ENCODE data around the gene JOSD1.

The JOSD1 gene

GRCh38 chr22:38733329-38733723 lies 32.6 kb upstream of the JOSD1 start:
- CTCF ChIA-PET: interaction anchor here (1.0 to 7.2 kb wide), 9 partner anchors 9 to 35 kb away, joined by 3 to 64 read pairs (median 13); no protein-coding TSS in a partner anchor
- H3K9me3 ChIP-seq (ENCODE audit: control extremely low read depth in 1 of 5, control insufficient read depth in 4 of 5, insufficient read depth in 2 of 5, low read depth in 1 of 5, low read length in 4 of 5): no peaks in the 10 kb centered on the region
- 100% methylated on average over 1 of the region's 4 CpGs for WGBS (ENCODE audit: insufficient coverage)
- peaks cover 0 to 21% (median 3%) of the 10 kb centered on the region in 4 experiments for H3K4me1 ChIP-seq (ENCODE audit: control extremely low read depth in 1 of 4, control insufficient read depth in 4 of 4, insufficient read depth in 4 of 4, low read length in 3 of 4)
- POLR2A ChIA-PET: interaction anchor here (1.2 to 1.5 kb wide), 2 partner anchors 14 to 35 kb away, joined by 3 read pairs; no protein-coding TSS in a partner anchor
- H3K4me3 ChIP-seq (ENCODE audit: control insufficient read depth in 1 of 7, extremely low read depth in 1 of 7, insufficient read depth in 4 of 7, low read depth in 2 of 7, low read length in 6 of 7): no peak overlapping the region
- no peak overlapping the region for H3K27ac ChIP-seq (ENCODE audit: insufficient read depth in 1 of 2, low read depth in 1 of 2, low read length in 2 of 2, poor library complexity in 1 of 2, severe bottlenecking in 2 of 2)
- no peaks in the 10 kb centered on the region for H3K27me3 ChIP-seq (replicated peaks in 2 of 5; ENCODE audit: control insufficient read depth in 4 of 5, insufficient read depth in 5 of 5, low read length in 4 of 5)
- H3K36me3 ChIP-seq (ENCODE audit: control insufficient read depth in 4 of 4, insufficient read depth in 4 of 4, low read length in 3 of 4): peaks cover 12 to 96% (median 71%) of the 10 kb centered on the region in 4 experiments
- DNase-seq: peak in 2 of 3 donors; percentile 43 to 54

DNA sequence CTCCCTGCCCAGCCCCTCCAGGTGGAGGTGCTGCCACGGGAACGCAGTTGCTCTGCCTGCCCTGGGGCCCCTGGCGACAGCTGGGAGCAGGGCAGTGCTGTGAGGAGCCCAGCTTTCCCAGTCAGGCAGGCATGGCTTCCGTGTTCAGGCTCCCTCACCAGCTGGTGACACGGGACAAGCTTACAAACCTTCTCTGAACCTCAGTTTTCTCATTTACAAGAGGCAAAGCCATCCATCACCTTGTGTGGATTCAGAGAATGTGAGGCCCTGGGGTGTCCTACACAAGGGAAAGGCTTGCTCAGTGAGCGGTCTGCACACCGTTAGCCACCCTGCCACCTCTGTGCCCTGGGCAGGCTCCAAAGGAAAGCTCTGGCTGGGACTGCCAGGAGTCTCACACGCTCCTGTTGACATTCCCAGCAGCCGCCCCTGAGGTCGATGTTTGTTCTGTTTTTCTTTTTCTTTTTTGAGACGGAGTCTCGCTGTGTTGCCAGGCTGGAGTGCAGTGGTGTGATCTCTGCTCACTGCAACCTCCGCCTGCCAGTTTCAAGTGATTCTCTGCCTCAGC lies 31.6 kb upstream of the JOSD1 start:
- POLR2A ChIA-PET: interaction anchor here (1.2 to 1.5 kb wide), 2 partner anchors 13 to 36 kb away, joined by 3 read pairs; no protein-coding TSS in a partner anchor
- 94% methylated on average over 10 of the region's 13 CpGs for WGBS (ENCODE audit: insufficient coverage)

DNA sequence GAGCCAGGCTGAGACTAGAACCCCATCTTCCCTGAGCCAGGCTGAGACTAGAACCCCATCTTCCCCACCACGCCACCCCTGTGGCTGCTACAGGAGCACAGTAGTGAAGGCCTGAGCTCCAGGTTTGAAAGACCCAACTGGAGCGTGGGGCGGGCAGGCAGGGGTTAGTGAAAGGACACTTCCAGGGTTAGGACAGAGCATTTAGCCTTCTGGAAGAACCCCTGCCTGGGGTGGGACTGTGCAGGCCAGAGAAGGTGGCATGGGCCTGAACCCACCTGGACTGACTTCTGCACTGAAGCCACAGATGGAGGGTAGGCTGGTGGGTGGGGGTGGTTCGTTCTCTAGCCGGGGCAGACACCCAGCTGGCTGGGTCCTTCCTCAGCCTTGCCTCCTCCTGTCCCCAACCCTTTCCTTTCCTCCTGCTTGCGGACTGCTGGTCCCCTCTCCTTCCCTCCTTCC lies 31.0 kb upstream of the JOSD1 start:
- ChIA-PET POLR2A (interaction anchor here (0.8 to 1.5 kb wide), 2 partner anchors 10 to 12 kb away, joined by 3 read pairs; no protein-coding TSS in a partner anchor), CTCF (interaction anchor here (1.4 to 7.2 kb wide), 4 partner anchors 8 to 22 kb away, joined by 4 to 64 read pairs (median 28); no protein-coding TSS in a partner anchor)
- H3K9me3 ChIP-seq (ENCODE audit: control extremely low read depth in 1 of 5, control insufficient read depth in 4 of 5, insufficient read depth in 2 of 5, low read depth in 1 of 5, low read length in 4 of 5): no peaks in the 10 kb centered on the region
- no peak overlapping the region for H3K4me3 ChIP-seq (ENCODE audit: control insufficient read depth in 1 of 7, extremely low read depth in 1 of 7, insufficient read depth in 4 of 7, low read depth in 2 of 7, low read length in 6 of 7)
- WGBS (ENCODE audit: insufficient coverage): 93% methylated on average over 5 of the region's 6 CpGs
- no peak for DNase-seq
- H3K27me3 ChIP-seq (replicated peaks in 2 of 5; ENCODE audit: control insufficient read depth in 4 of 5, insufficient read depth in 5 of 5, low read length in 4 of 5): no peaks in the 10 kb centered on the region
- H3K27ac ChIP-seq (ENCODE audit: insufficient read depth in 1 of 2, low read depth in 1 of 2, low read length in 2 of 2, poor library complexity in 1 of 2, severe bottlenecking in 2 of 2): no peak overlapping the region
- H3K36me3 ChIP-seq (ENCODE audit: control insufficient read depth in 4 of 4, insufficient read depth in 4 of 4, low read length in 3 of 4): peaks cover 15 to 96% (median 73%) of the 10 kb centered on the region in 4 experiments
- H3K4me1 ChIP-seq (ENCODE audit: control extremely low read depth in 1 of 4, control insufficient read depth in 4 of 4, insufficient read depth in 4 of 4, low read length in 3 of 4): peaks cover 0 to 9% (median 1%) of the 10 kb centered on the region in 4 experiments

More for the DNA sequence above, 31.6 kb upstream of the JOSD1 start:
- CTCF ChIA-PET: interaction anchor here (1.4 to 7.2 kb wide), 6 partner anchors 8 to 33 kb away, joined by 4 to 64 read pairs (median 16); no protein-coding TSS in a partner anchor
- no peak overlapping the region for H3K4me3 ChIP-seq (ENCODE audit: control insufficient read depth in 1 of 7, extremely low read depth in 1 of 7, insufficient read depth in 4 of 7, low read depth in 2 of 7, low read length in 6 of 7)
- H3K9me3 ChIP-seq (ENCODE audit: control extremely low read depth in 1 of 5, control insufficient read depth in 4 of 5, insufficient read depth in 2 of 5, low read depth in 1 of 5, low read length in 4 of 5): no peaks in the 10 kb centered on the region
- DNase-seq: no peak
- H3K36me3 ChIP-seq (ENCODE audit: control insufficient read depth in 4 of 4, insufficient read depth in 4 of 4, low read length in 3 of 4): peaks cover 14 to 96% (median 72%) of the 10 kb centered on the region in 4 experiments
- no peak overlapping the region for H3K27ac ChIP-seq (ENCODE audit: insufficient read depth in 1 of 2, low read depth in 1 of 2, low read length in 2 of 2, poor library complexity in 1 of 2, severe bottlenecking in 2 of 2)
- peaks cover 0 to 12% (median 3%) of the 10 kb centered on the region in 4 experiments for H3K4me1 ChIP-seq (ENCODE audit: control extremely low read depth in 1 of 4, control insufficient read depth in 4 of 4, insufficient read depth in 4 of 4, low read length in 3 of 4)
- no peaks in the 10 kb centered on the region for H3K27me3 ChIP-seq (replicated peaks in 2 of 5; ENCODE audit: control insufficient read depth in 4 of 5, insufficient read depth in 5 of 5, low read length in 4 of 5)

DNA sequence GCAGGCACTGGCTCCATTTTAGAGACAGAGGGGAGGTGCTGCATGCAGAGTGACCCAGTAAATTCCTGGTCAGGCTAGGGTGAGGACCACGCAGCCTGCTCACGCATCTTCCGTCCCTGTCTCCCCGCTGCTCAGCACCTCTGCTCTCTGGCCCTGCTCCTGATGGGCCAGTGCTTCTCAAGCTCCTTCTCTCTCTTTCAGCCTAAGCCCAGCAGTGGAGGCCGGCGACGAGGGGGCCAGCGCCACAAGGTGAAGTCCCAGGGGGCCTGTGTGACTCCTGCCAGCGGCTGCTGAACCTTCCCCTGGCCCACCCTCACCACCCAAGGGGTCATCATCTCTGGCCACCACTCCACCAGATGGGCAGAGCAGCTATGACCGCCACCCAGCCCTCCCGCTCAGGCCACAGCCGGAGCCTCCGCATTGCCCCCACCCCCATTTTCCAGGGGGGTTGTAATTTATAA lies 29.7 kb upstream of the JOSD1 start:
- Histone ChIP-seq H3K36me3 (ENCODE audit: control insufficient read depth in 4 of 4, insufficient read depth in 4 of 4, low read length in 3 of 4) (peaks cover 12 to 96% (median 73%) of the 10 kb centered on the region in 4 experiments), H3K27me3 (replicated peaks in 2 of 5; ENCODE audit: control insufficient read depth in 4 of 5, insufficient read depth in 5 of 5, low read length in 4 of 5) (no peaks in the 10 kb centered on the region), H3K4me1 (ENCODE audit: control extremely low read depth in 1 of 4, control insufficient read depth in 4 of 4, insufficient read depth in 4 of 4, low read length in 3 of 4) (peaks cover 0 to 3% (median under 1%) of the 10 kb centered on the region in 4 experiments), H3K9me3 (ENCODE audit: control extremely low read depth in 1 of 5, control insufficient read depth in 4 of 5, insufficient read depth in 2 of 5, low read depth in 1 of 5, low read length in 4 of 5) (no peaks in the 10 kb centered on the region), H3K27ac (ENCODE audit: insufficient read depth in 1 of 2, low read depth in 1 of 2, low read length in 2 of 2, poor library complexity in 1 of 2, severe bottlenecking in 2 of 2) (no peak overlapping the region), H3K4me3 (ENCODE audit: control insufficient read depth in 1 of 7, extremely low read depth in 1 of 7, insufficient read depth in 4 of 7, low read depth in 2 of 7, low read length in 6 of 7) (no peak overlapping the region)
- CTCF ChIA-PET: interaction anchor here (1.3 to 7.2 kb wide), 3 partner anchors 13 to 58 kb away, joined by 3 to 42 read pairs (median 3); no protein-coding TSS in a partner anchor
- 92% methylated on average over 12 of the region's 13 CpGs for WGBS (ENCODE audit: insufficient coverage)
- POLR2A ChIA-PET: no interaction called here
- DNase-seq: no peak

GRCh38 chr22:38729946-38730345 lies 29.2 kb upstream of the JOSD1 start:
- ChIA-PET POLR2A (no interaction called here), CTCF (interaction anchor here (0.6 to 1.3 kb wide), 3 partner anchors 12 to 277 kb away, joined by 3 read pairs; no protein-coding TSS in a partner anchor)
- DNase-seq: no peak
- no peak overlapping the region for H3K4me3 ChIP-seq (ENCODE audit: control insufficient read depth in 1 of 7, extremely low read depth in 1 of 7, insufficient read depth in 4 of 7, low read depth in 2 of 7, low read length in 6 of 7)
- H3K4me1 ChIP-seq (ENCODE audit: control extremely low read depth in 1 of 4, control insufficient read depth in 4 of 4, insufficient read depth in 4 of 4, low read length in 3 of 4): peaks cover 0 to 3% (median 0%) of the 10 kb centered on the region in 4 experiments
- 87% methylated on average over 3 of the region's 6 CpGs for WGBS (ENCODE audit: insufficient coverage)
- no peaks in the 10 kb centered on the region for H3K27me3 ChIP-seq (replicated peaks in 2 of 5; ENCODE audit: control insufficient read depth in 4 of 5, insufficient read depth in 5 of 5, low read length in 4 of 5)
- H3K36me3 ChIP-seq (ENCODE audit: control insufficient read depth in 4 of 4, insufficient read depth in 4 of 4, low read length in 3 of 4): peaks cover 14 to 96% (median 75%) of the 10 kb centered on the region in 4 experiments
- H3K27ac ChIP-seq (ENCODE audit: insufficient read depth in 1 of 2, low read depth in 1 of 2, low read length in 2 of 2, poor library complexity in 1 of 2, severe bottlenecking in 2 of 2): no peak overlapping the region
- no peaks in the 10 kb centered on the region for H3K9me3 ChIP-seq (ENCODE audit: control extremely low read depth in 1 of 5, control insufficient read depth in 4 of 5, insufficient read depth in 2 of 5, low read depth in 1 of 5, low read length in 4 of 5)

DNA sequence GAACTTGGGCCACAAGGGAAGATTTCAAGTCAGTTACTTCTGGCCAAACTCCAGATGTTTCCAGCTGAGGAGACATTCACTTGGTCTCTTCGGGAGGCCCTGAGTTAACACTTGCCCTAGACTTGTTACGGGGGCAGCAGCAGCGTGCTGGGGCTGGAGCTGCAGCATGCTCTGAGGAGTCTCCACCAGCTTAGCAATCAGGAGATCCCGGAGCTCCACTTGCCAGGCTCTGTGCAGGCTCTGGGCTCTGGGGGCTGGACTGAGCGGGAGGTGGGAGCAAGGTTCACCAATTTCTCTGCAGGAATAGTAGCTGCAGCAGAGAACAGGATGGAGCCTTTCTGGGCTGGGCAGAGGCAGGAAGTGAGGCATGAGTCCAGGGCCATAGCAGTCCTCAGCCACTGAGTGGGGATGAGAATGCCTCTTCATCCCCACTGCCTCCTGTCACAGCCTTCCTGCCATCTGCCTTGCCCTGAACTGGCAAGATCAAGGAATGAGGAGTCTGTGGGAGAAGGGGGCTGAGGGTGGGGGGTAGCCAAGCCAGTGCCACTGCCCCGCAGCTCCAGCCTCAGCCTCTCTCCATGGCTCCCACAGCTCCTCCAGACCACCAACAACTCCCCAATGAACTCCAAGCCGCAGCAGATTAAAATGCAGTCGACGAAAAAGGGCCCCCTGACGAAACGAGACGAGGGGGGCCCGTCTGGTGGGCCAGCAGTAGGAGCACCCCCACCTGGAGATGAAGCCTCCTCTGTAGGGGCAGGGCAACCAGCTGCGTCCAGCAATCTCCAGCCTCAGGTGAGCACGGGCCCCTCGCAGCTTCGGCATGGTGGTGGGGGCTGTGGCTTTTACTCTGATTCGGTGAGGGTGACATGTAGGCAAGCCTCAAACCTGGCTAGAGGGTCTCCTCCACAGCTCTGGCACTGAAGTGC lies 28.4 kb upstream of the JOSD1 start:
- Histone ChIP-seq H3K9me3 (ENCODE audit: control extremely low read depth in 1 of 5, control insufficient read depth in 4 of 5, insufficient read depth in 2 of 5, low read depth in 1 of 5, low read length in 4 of 5) (no peaks in the 10 kb centered on the region), H3K27me3 (replicated peaks in 2 of 5; ENCODE audit: control insufficient read depth in 4 of 5, insufficient read depth in 5 of 5, low read length in 4 of 5) (no peaks in the 10 kb centered on the region), H3K36me3 (ENCODE audit: control insufficient read depth in 4 of 4, insufficient read depth in 4 of 4, low read length in 3 of 4) (peaks cover 18 to 96% (median 79%) of the 10 kb centered on the region in 4 experiments), H3K4me1 (ENCODE audit: control extremely low read depth in 1 of 4, control insufficient read depth in 4 of 4, insufficient read depth in 4 of 4, low read length in 3 of 4) (peaks cover 0 to 3% (median 0%) of the 10 kb centered on the region in 4 experiments), H3K4me3 (ENCODE audit: control insufficient read depth in 1 of 7, extremely low read depth in 1 of 7, insufficient read depth in 4 of 7, low read depth in 2 of 7, low read length in 6 of 7) (no peak overlapping the region), H3K27ac (ENCODE audit: insufficient read depth in 1 of 2, low read depth in 1 of 2, low read length in 2 of 2, poor library complexity in 1 of 2, severe bottlenecking in 2 of 2) (no peak overlapping the region)
- POLR2A ChIA-PET: no interaction called here
- CTCF ChIA-PET: interaction anchor here (0.6 to 1.3 kb wide), 6 partner anchors 11 to 278 kb away, joined by 3 read pairs; no protein-coding TSS in a partner anchor
- 99% methylated on average over 7 of the region's 18 CpGs for WGBS (ENCODE audit: insufficient coverage)
- no peak for DNase-seq
